HG02884 (cell line): ENCODE results near the gene FOXK1.
"Not testable (repeated sequence)": the region's sequence is repeated elsewhere in the genome, so short reads cannot be mapped to it uniquely, and the experiment has no call there.

ENCODE experiments used
- ATAC-seq: cut with Tn5 transposase; IDR thresholded peaks from one replicate; pipeline ENCODE4 v1.9.1; 2021; ENCODE audit warnings: mild to moderate bottlenecking, moderate library complexity; ENCODE audit not compliant: unreplicated experiment

Gene FOXK1

GRCh38 chr7:4681886-4682620, at the start of gene FOXK1:
TSS of gene FOXK1 (plus strand) at chr7:4682295. CDS start at chr7:4682309, 14 bp downstream.
- peak; percentile 51 for ATAC-seq

DNA sequence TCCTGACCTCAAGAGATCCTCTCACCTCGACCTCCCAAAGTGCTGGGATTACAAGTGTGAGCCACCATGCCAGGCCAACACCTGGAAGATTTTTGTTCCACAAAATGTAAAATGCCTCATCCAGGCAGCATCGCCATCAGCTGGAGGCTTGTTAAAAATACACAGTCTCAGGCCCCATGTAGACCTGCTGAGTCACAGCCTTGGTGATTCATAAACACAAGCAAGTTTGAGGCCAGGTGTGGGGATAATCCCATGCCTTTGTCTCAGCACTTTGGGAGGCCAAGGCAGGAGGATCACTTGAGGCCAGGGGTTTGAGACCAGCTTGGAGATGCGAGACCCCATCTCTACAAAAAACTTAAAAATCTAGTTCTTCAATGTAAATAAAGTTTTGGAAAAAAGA, 49.1 kb upstream of the FOXK1 start:
- no peak for ATAC-seq

- no peak for ATAC-seq
Measured at GRCh38 chr7:4634166-4634565, 47.9 kb upstream of the FOXK1 start.

- no peak for ATAC-seq
Measured at GRCh38 chr7:4638781-4639575, 43.1 kb upstream of the FOXK1 start.

GRCh38 chr7:4641091-4641666, 40.9 kb upstream of the FOXK1 start:
- ATAC-seq, result peak; percentile 36

DNA sequence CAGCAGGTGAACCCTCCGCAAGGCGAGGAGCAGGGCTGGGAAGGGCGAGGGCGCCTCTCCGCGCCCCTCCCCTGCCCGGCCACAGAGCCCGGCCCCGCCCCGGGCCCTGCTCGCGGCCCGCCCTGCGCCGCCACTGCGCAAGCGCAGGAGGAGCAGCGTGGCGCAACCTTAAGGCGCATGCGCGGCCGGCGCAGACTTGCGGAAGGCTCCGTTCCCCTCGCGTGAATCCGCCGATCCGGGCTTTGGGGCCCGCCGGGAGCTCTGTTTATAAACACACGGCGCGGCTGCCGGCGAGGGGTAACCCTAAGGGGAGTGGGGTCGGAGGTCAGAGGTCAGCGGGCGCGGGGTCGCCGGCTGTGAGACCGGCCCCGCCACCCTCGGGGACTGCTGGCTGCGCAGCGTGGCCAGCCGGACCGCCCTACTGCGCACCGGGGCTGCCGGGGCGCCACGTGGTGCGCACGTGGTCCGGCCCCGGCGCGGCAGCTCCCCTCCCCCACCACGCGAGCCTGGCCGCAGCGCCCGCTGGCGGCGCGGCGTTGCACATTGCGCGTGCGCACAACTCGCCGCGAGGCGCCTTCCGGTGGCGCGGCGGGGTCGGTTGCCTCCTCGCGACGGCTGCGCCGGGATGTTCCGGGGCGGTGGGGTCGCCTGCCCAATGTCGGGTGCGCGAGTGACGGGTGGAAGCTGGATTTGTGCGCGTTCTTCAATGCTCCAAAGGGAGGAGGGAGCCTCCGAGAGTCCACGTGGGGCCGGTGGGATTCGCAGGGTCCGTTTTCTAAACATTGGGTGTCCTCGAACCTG, 40.2 kb upstream of the FOXK1 start:
- ATAC-seq, result peak; percentile 78

GRCh38 chr7:4642468-4643203, 39.5 kb upstream of the FOXK1 start:
- ATAC-seq, result no peak

DNA sequence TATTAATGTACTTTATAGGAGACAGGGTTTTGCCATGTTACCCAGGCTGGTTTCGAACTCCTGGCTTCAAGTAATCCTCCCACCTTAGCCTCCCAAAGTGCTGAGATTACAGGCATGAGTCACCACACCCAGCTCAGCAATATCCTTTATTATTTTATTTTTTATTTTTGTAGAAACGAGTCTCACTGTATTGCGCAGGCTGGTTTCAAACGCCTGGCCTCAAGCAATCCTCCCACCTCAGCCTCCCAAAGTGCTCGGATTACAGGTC, 39.0 kb upstream of the FOXK1 start:
- not testable (repeated sequence) for ATAC-seq

DNA sequence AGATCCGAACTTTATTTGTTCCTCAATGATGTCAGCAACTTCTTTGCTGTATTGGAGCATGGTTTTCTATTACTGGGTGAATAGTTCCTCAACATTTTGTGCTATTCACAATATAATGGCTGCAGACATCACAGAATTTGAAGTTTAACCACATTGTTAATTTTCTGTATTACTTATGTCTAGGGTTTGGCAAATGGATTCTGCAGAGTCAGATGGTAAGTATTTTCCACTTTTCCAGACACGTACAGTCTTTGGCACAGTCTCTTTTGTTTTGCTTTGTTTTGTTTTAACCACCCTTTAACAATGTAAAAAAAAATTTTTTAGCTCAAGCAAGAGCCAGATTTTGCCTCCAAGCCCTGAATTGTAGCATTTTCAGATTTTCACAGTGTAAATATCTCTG, 36.8 kb upstream of the FOXK1 start:
- ATAC-seq, result no peak

- ATAC-seq, result no peak
Measured at GRCh38 chr7:4648111-4648510, 34.0 kb upstream of the FOXK1 start.

DNA sequence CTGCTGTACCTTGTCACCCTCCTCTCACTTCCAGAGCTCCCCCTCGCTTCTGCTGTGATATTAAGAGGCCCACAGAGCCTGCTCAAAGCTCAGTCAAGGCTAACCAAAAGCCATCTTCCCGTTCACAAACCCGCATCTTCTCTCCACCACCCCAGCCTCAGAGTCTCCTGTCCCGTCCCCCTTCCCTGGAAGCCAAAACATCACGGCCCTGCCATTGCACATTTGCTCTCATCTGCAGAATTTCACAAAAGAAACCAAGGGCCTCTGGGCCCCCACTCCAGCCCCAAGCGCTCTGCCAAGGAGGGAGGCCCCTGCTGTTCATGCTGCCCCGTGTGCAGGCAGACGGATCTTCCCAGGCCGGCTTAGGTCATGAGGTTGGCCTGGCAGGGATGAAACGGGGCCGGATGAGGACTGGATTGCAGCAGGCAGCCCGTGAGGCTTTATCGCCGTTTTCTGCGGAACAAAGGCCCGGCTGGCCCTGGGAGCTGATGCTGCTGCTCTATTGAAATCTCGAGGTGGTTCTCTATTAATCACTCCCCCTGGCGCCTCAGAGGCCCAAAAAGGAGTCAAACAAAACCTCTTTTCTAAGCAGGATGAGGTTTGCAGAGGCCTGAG, 31.6 kb upstream of the FOXK1 start:
- no peak for ATAC-seq

- no peak for ATAC-seq
Measured at GRCh38 chr7:4653771-4654170, 28.3 kb upstream of the FOXK1 start.

DNA sequence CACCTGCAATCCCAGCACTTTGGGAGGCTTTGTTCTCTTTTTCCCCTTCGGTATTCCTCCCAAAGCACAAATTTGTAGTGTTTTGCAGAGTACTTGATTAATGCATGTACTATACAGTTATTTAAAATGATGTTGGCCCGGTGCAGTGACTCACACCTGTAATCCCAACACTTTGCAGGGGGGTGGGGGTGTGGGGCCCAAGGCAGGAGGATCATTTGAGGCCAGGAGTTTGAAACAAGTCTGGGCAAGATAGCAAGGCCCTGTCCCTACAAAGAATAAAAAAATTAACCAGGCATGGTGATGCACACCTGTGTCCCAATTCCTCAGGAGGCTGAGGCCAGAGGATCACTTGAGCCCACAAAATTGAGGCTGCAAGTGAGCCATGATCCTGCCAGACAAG, 26.8 kb upstream of the FOXK1 start:
- ATAC-seq, result no peak

DNA sequence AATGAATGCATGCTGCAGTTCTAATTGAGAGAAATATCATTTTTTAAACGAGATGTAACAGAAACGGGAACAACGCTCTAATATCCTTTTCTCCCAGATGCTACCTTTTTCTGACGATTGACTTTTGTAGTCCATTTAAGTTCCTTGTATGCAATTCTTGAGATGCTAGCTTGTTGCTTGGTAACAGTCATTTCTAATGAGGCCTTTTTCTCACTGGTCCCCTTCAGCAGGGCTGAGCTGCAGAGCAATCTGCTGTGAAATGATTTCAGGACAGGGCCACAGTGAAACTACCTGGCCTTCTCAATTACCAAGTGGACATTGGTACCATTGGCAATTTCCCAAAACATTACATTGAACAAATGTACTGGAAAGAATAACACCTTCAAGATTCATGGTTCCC, 26.2 kb upstream of the FOXK1 start:
- ATAC-seq, result no peak

DNA sequence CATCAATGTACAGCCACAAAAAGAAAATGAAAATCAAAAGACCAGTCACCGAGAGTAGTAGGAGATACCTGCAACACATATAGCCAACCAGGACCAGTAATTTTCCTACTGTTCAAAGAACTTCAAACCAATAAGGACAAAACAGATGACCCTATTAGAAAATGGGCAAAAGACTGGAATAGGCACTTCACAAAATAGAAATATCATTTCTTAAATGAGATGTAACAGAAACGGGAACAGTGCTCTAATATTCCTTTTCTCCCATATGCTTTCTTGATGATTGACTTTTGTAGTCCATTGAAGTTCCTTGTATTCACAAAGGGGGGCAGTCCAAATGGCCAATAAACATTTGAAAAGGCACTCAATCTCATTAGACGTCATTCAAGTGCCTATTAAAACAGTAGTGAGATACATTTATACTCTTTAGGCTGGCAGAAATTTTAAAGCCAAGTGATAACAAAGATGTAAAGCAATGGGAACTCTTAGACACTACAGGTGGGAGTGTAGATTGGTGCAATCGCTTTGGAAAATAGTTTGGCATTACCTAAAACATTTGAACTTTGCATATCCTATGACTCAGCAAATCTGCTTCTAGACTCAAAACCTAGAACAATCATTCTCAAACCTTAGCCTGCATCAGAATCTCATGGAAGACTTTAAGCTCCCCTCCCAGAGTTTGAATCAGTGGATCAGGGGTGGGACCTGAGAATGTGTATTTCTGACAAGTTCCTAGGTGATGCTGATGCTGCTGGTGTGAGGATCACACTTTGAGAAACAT, 24.3 kb upstream of the FOXK1 start:
- no peak for ATAC-seq

- no peak for ATAC-seq
Measured at GRCh38 chr7:4659551-4660286, 22.4 kb upstream of the FOXK1 start.

GRCh38 chr7:4661871-4662270, 20.2 kb upstream of the FOXK1 start:
- no peak for ATAC-seq

GRCh38 chr7:4663239-4664018, 18.7 kb upstream of the FOXK1 start:
- no peak for ATAC-seq
